Fibroblast of skin of left biceps (primary cell): Measurements from ENCODE around the gene ZMAT3.

Source experiments
- DNase-seq, 2 experiments: peaks; one replicate each; pipeline ENCODE4 v3.0.0-alpha.2; 2013; ENCODE audit warnings: low read depth in 2 of 2

ZMAT3 gene

DNA sequence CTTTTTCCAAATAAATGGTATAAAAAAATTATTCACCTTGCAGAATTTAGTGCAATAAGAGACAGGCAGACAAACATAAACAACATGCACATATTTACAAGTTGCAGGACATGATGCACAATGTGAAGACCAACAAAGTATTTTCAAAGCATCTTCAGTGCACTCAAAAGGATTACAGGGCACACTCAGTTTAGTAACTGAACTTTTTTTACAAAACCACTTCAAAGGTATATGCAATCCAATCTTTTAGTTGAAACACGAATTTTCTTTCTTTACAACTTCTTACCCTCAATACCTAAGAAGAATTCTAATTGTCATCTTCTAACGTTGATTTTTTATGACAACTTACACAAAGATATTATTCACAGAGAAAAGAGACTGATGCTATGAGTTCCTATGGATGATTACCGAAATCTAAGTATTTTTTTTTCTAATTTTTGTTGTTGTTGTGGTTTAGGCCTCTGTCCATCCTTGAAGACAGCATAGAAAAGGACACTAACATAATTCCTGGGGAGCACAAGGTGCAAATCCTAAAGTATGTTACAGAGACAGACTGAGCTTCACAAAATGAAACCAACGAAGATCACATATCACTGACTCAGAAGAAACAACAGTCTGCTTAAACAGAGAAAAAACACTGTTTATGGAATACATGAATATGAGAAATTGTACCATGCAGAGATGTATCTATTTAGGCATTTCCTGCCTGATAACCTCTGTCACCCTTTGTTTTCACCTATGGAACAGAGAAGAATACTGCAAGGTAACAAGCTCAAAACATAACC is 50.3 kb downstream of the ZMAT3 start:
- no peak for DNase-seq

DNA sequence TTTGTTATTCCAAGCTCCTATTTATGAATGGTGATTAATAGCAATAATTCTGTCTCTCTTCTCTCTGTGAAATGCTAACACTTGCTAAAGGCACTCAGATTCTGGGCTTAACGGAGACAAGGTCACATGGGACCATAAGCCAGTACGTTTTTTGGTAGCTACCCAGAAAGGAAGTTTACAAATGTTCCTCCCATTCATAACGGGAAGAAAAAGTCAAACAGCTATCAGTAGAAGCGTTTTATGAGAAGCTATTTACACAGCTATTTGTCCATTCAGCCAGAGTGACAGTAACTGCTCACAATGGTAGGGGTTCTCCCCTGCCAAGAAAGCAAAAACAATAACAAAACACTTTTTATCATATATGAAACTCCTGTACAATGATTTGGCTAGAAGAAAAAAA is 51.5 kb downstream of the ZMAT3 start:
- DNase-seq, result no peak

DNA sequence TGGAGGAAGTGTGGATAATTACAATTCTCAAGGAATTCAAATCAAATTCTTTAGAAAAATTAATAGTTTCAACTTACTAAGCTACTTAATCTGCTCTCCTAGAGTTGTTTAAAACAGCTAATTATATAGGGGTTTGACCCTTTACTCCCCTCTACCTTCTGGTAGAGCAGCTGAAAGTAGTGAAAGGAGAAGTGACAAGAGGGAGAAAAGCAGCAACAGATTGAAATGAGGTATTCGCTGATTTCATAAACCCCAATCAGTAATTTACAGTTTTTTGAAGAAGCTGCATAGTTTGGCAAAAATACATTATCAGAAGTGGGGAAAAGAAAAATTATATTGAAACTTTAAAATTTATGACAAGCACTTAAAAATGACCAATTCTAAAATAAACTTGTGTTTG is 52.8 kb downstream of the ZMAT3 start:
- DNase-seq, result no peak

DNA sequence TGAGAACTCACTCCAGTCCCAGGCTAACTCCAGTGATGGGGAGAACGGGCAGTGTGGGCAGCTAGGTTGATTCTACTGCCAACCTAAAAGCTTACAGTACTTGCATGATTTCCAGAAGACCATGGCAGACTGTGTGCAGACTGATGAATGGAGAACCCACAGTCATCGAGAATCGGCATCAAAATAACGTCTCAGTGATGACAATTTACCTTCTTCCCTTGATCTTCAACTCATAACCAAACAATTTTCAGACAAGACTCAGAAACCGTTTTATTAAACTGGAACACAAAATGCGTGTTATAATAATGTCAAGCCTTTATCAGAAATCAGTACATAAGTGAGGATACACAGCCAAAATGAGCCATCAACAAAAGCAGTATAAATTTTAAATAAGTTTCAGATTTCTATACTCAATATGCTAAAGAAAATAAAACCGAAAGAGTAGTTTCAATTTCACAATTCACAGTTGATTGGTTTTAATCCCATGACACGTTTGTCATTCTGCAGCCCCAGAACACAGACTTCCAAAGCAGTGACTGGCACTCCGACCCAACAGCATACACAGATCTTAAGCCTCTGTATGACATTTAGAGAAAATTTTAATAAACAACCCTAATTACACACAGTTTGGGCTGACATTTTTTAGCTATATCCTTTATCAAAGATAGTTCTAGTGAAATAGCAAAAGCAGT is 54.5 kb downstream of the ZMAT3 start:
- no peak for DNase-seq

DNA sequence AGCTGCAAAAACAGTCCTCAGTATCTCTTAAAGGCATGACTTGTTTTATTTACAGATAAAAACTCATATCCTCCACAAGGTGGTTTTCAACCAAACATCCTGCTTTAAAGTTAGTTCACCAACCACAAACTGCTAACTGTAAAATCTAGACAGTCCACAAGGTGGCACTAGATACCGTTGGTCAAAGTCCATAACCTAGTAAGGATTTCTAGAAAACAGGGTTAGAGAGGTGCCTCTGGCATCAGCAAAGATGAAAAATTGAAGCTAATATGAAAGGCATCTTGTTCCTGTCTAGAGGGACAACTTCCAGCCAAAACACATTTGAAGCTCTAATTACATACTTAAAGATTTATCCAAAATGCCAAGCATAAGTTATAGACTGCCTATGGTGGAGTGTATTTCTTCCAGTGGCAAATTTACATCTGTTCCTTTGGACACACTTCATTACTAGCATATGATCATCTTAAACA is 56.0 kb downstream of the ZMAT3 start:
- DNase-seq, result peak; percentile 40 to 46

DNA sequence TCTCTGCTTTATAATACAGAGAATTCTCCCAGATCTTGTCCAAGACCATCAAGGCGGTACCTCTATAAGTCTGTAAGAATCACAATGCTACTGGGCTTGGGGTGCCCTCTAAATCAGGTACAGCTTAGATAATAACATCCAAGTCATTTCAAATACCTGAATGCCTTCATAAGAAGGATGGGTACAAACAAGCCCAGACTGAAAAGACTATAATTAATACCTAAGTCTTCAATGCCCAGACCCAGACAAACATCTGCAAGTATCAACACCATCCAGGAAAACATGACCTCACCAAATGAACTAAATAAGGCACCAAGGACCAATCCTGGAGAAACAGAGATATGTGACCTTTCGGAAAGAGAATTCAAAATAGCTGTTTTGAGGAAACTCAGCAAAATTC is 65.9 kb downstream of the ZMAT3 start:
- no peak for DNase-seq

DNA sequence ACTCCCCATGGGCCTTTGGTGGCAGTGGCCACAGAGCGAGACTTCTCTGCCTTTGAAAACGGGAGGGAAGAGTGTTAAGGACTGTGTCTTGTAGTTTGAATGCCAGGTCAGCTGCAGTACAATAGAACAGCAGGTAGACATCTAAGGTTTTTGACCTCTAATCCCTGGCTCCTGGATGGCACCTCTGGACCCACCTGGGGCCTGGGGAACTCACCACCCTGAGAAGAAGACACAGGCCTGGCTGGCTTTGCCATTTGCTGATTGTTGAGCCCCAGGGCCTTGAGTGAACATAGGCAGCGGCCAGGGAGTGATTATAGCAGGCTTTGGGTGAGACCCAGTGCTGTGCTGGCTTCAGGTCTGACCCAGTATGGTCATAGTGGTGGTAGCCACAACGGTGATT is 66.4 kb downstream of the ZMAT3 start:
- no peak for DNase-seq

DNA sequence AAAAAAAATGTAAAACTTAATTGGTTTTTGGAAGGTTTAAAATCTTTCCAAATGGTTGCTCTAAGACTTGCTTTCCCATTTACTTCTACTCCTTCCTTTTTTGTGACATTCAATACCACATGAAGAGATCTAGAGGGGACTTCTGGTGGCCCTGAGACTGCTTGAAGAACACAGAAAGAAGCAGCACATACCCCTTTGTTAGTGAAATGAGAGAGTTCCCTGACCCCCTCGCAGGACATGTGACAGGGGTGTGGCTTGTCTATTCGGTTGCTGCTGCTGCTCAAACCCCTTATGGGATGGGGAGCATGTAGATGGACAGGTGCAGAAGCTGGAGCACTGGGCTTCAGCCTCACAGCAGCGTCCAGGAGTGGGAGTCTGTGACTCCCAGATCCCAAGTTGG is 71.0 kb downstream of the ZMAT3 start:
- DNase-seq, result no peak

DNA sequence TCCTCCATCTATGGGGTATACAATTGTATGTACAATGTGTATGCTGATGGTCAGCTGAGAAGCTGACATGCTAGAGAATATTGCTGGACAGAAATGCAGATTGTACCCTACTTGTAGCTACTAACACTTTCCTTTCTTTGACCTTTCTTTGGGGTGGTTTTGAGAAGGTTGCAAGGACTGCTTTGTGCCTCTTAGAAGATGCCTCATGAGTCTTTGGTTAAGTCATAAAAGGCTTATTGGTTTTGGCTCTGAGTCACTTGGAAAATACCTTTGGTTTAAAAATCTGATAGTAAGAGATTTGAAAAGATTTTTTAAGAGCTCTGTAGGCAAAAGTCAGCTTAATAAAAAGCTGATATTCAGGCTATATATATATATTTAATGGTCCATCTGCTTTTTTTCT is 71.5 kb downstream of the ZMAT3 start:
- DNase-seq, result no peak

DNA sequence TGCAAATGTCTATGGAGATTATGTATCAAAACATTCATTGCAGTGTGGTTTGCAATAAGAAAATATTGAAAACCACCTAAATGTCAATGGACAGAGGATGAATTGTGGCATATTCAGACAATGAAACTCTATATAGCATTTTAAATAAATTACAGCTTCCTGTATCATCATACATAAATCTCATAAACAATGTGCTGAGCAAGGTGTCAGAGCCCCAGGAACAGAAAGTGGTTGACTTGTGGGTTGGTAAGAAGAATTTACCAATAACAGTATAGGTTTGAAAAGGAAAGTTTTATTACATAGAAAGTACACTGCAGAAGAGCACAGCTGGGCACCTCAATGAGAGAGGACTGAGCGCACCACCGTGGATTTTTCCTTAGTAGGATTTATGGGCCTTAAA is 75.2 kb downstream of the ZMAT3 start:
- DNase-seq, result no peak

DNA sequence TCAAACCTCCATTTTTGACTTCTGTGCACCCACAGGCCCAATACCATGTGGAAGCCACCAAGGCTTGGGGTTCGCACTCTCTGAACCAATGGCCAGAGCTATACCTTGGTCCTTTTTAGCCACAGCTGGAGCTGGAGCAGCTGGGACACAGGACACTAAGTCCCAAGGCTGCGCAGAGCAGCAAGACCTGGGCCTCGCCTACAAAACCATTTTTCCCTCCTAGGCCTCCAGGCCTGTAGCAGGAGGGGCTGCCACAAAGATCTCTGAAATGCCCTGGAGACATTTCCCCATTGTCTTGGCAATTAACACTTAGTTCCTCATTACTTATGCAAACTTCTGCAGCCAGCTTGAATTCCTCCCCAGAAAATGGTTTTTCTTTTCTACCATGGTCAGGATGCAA is 81.3 kb downstream of the ZMAT3 start:
- DNase-seq, result no peak

DNA sequence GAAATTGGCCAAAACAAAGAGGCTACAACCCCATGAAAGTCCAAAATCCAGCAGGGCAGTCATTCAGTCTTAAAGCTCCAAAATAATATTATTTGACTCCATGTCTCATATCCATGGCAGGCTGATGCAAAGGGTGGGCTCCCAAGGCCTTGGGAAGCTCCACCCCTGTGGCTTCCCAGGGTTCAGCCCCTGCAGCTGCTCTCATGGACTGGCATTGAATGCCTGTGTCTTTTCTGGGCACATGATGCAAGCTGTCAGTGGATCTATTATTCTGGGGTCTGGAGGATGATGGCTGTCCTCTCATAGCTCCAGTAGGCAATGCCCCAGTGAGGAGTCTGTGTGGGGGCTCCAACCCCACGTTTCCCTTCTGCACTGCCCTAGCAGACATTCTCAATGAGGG is 81.8 kb downstream of the ZMAT3 start:
- DNase-seq, result no peak

DNA sequence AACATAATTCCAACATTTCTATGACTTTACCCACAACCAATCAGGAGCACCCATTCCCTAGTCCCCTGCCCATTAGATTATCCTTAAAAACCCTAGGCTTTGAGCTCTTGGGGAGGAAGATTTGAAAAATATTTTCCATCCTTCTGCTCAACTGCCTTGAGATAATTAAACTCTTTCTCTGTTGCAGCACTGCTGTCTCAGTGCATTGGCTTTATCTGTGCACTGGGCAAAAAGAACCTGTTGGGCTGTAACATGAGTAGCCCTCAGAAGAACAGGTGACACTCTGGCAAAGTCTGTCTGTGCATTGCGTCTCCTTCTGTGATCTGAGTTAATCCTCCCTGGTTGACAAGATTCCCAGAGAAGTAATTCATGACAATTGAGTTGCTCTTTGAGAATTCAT is 83.9 kb downstream of the ZMAT3 start:
- DNase-seq, result no peak

DNA sequence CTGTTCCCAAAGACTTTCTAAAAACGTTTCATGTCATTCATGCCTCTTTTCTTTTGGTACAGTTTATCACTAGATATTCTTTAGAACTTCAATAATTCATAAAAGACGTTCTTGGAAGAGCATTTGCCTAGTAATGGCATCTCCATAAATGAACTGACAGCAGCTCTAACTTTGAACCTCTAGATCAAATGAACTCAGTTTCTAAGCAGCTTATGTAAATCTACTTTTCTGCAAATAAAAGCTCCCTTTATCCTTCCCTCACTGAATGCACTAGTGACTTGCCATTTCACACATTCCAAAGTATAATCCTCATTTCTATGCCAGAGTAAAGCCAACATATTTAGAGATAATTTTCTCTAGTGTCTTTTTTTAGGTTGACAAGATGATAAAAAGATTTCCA is 85.2 kb downstream of the ZMAT3 start:
- DNase-seq, result no peak

DNA sequence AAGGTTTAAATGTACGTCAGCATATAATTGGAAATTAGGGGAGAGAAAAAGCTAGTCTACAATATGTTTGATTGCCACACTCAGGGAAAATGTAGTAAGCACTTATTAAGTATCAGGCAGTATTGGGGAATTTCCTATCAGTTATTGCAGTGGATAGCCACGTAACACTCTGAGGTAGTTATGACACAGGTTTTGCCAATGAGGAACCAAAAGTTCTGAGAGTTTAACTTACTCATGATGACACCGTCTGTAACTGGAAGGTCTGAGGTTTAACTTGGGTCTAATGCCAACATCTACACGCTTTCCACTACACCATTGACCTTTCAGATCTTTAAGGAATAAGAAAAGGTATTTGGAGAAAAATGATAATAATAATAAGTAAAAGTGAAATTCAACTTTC is 89.5 kb downstream of the ZMAT3 start:
- DNase-seq, result no peak

DNA sequence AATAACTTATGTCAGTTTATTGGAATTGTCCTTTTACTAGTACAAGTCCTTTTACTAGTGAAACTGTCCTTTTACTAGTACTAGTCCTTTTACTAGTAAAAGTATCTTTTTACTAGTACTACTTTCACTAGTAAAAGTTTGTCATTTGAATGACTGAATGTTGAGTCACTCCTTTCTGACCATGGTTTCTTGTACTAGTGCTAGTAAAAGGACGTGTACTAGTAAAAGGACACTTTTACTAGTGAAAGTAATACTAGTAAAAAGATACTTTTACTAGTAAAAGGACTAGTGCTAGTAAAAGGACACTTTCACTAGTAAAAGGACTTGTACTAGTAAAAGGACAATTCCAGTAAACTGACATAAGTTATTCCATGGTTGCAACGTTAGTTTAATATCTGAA is 96.3 kb downstream of the ZMAT3 start:
- no peak for DNase-seq

DNA sequence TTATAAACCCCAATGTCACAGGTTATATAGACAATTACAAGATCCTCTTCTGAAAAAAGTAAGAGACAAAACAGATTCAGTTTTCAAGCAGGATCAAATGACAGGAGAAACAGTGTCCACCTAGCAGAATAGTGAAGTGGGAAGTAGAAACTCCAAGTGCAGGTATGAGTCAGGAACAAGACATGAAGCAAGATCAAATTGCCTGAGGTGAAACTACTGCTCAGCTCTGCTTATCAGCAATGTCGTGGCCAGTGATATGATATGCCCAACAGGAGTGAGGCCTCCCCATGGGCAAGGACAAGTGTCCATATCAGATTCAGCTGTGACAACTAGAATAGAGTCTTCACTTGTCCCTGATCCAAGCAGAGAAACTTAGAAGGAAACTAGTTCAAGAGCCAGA is 100.0 kb downstream of the ZMAT3 start:
- DNase-seq, result no peak

DNA sequence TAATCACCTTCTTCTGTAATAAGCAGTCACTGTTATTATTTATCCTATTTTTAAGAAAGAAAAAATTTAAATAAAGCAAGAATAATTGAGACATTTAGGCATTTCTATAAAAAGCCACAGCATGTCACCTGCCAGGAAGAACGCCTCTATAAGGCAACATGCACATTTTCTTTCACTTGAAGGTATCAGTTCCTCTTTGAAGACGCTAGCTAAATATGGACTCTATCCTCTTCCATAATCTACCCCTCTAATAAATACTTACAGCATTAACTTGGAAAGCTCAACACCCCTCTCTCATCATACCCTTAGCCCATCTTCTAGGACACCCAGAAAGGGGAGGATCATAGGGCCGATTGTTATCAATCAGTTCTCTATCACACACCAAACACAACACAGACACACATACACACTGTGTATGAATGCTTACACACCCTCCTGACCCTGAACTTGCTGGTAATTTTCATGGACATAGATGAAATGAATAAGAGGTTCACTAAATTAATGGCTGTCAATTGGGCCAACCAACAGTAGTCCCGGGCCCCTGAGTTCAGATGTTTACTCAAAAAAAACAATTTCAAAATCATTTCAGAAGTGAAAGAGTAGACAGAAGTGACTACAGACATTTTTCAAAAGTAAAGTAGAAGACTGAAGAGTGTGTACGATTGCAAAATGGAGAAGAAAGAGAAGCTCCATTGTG is 102.5 kb downstream of the ZMAT3 start:
- no peak for DNase-seq
